CD14-positive monocyte (primary cell): Measurements from ENCODE around the gene LRP1B. TPM values are rescaled to one million over a fixed set of nuclear protein-coding genes. Genes with fewer than 3 reads are reported as not detected.

Experiments used
- DNase-seq, 3 donors: peaks; one replicate each; pipeline ENCODE4 v3.0.0-alpha.2; 2011 to 2022
- H2AFZ ChIP-seq: 2 replicates; pipeline ENCODE4 v1.6.0; 2012; ENCODE audit warnings: mild to moderate bottlenecking, low read depth, low read length, inconsistent platforms; ENCODE audit not compliant: insufficient read depth, poor library complexity, severe bottlenecking
- H3K27ac ChIP-seq, 2 donors: 1 replicate in 1 of 2; 2 replicates in 1 of 2; pipeline ENCODE4 v1.5.1; 2012 to 2013; ENCODE audit warnings: low read length in 2 of 2, control low read depth in 1 of 2, inconsistent platforms in 1 of 2, low read depth in 1 of 2, mild to moderate bottlenecking in 1 of 2
- H3K27me3 ChIP-seq, 2 donors: one replicate each; pipeline versions ENCODE4 v1.6.0 to v1.6.1; 2011 to 2013; ENCODE audit warnings: low read length in 2 of 2; ENCODE audit not compliant: control insufficient read depth in 2 of 2, insufficient read depth in 2 of 2
- H3K36me3 ChIP-seq, 2 donors: replicated peaks in 1 of 2; 1 replicate in 1 of 2; 2 replicates in 1 of 2; pipeline versions ENCODE4 v1.5.1 to v1.6.1; 2012 to 2013; ENCODE audit warnings: low read length in 2 of 2, control low read depth in 1 of 2, inconsistent platforms in 1 of 2, mild to moderate bottlenecking in 1 of 2; ENCODE audit not compliant: insufficient read depth in 2 of 2, control insufficient read depth in 1 of 2
- H3K4me1 ChIP-seq, 2 donors: 1 replicate in 1 of 2; 2 replicates in 1 of 2; pipeline versions ENCODE4 v1.5.1 to v1.6.1; 2012 to 2013; ENCODE audit warnings: low read length in 2 of 2, control low read depth in 1 of 2, inconsistent platforms in 1 of 2, mild to moderate bottlenecking in 1 of 2, moderate library complexity in 1 of 2; ENCODE audit not compliant: insufficient read depth in 2 of 2, control insufficient read depth in 1 of 2
- H3K4me2 ChIP-seq: replicated peaks from 2 replicates; pipeline ENCODE3; 2012; ENCODE audit warnings: low read length, moderate library complexity, mild to moderate bottlenecking; ENCODE audit not compliant: poor library complexity, severe bottlenecking; ENCODE audit errors: extremely low read depth
- H3K4me3 ChIP-seq, 3 experiments: fragments of 200-600 bp in 1 of 3; sonication (generic) in 1 of 3; replicated peaks in 1 of 3; 1 replicate in 2 of 3; 2 replicates in 1 of 3; pipeline ENCODE4 v1.5.1; 2011 to 2013; ENCODE audit warnings: low read length in 3 of 3, mild to moderate bottlenecking in 3 of 3, control low read depth in 2 of 3, low read depth in 2 of 3, inconsistent platforms in 1 of 3, moderate library complexity in 1 of 3
- H3K79me2 ChIP-seq: 2 replicates; pipeline ENCODE4 v1.6.0; 2012; ENCODE audit warnings: mild to moderate bottlenecking, control low read depth, inconsistent platforms, low read length, moderate library complexity; ENCODE audit not compliant: insufficient read depth
- H3K9ac ChIP-seq: 2 replicates; pipeline ENCODE4 v1.6.0; 2017; ENCODE audit warnings: low read length, mild to moderate bottlenecking; ENCODE audit not compliant: insufficient read depth, poor library complexity, severe bottlenecking
- H3K9me3 ChIP-seq, 2 donors: replicated peaks in 1 of 2; 1 replicate in 1 of 2; 2 replicates in 1 of 2; pipeline versions ENCODE4 v1.5.1 to v1.6.1; 2012 to 2013; ENCODE audit warnings: low read length in 2 of 2, control low read depth in 1 of 2; ENCODE audit not compliant: control insufficient read depth in 1 of 2, insufficient read depth in 1 of 2
- H4K20me1 ChIP-seq: 2 replicates; pipeline ENCODE4 v1.6.0; 2012; ENCODE audit warnings: mild to moderate bottlenecking, low read length, control low read depth, moderate library complexity; ENCODE audit not compliant: insufficient read depth
- H3K27ac Mint-ChIP-seq, 7 donors: one replicate each; pipeline ENCODE4 v1.8.0; 2020; ENCODE audit warnings: mild to moderate bottlenecking in 7 of 7, mixed read lengths in 7 of 7, moderate library complexity in 6 of 7, inconsistent platforms in 2 of 7
- H3K27me3 Mint-ChIP-seq, 3 donors: one replicate each; pipeline ENCODE4 v1.8.0; 2021 to 2022; ENCODE audit warnings: low read depth in 3 of 3, mild to moderate bottlenecking in 3 of 3, mixed read lengths in 3 of 3, moderate library complexity in 3 of 3, inconsistent platforms in 1 of 3
- H3K36me3 Mint-ChIP-seq, 2 donors: one replicate each; pipeline ENCODE4 v1.8.0; 2020; ENCODE audit warnings: mixed read lengths in 2 of 2, inconsistent platforms in 1 of 2, mild to moderate bottlenecking in 1 of 2
- H3K4me1 Mint-ChIP-seq: one replicate; pipeline ENCODE4 v1.8.0; 2020; ENCODE audit warnings: mild to moderate bottlenecking, mixed read lengths
- H3K4me3 Mint-ChIP-seq, 2 donors: one replicate each; pipeline ENCODE4 v1.8.0; 2020; ENCODE audit warnings: mild to moderate bottlenecking in 2 of 2, mixed read lengths in 2 of 2, moderate library complexity in 1 of 2
- H3K9me3 Mint-ChIP-seq, 7 donors: one replicate each; pipeline ENCODE4 v1.8.0; 2020 to 2022; ENCODE audit warnings: mixed read lengths in 7 of 7, mild to moderate bottlenecking in 6 of 7, moderate library complexity in 6 of 7, inconsistent platforms in 2 of 7
- WGBS: methylation state at CpG from one replicate; pipeline ENCODE4 v1.1.5; 2013; ENCODE audit warnings: missing lambda C conversion rate; ENCODE audit not compliant: insufficient coverage; 5-methylcytosine and 5-hydroxymethylcytosine counted together
- intact Hi-C, 2 donors: fragments of 100-400 bp; cut with micrococcal nuclease; formaldehyde crosslinking; loops; one replicate each; pipeline versions ENCODE4 v1.15.0 to v1.15.1; 2023
- polyA plus RNA-seq, 3 donors: library from polyadenylated mRNA; depleted of rRNA in 1 of 3; unstranded in 2 of 3; stranded (reverse) in 1 of 3; fragments of 300-500 nt in 2 of 3; fragments of >200 nt in 1 of 3; fragmentation: Illumina TruSeq in 2 of 3; gene quantifications; 1 replicate in 2 of 3; 2 replicates in 1 of 3; pipeline ENCODE4 v1.2.3, GENCODE V29; 2012 to 2021
- TF ChIP-seq, protein P1 (sequence below): fragments of 200-600 bp; IDR thresholded peaks from one replicate; pipeline ENCODE4 v1.8.0; 2022; ENCODE audit warnings: antibody characterized with exemption, mild to moderate bottlenecking

LRP1B gene
- polyA plus RNA-seq, 3 donors, result not detected

DNA sequence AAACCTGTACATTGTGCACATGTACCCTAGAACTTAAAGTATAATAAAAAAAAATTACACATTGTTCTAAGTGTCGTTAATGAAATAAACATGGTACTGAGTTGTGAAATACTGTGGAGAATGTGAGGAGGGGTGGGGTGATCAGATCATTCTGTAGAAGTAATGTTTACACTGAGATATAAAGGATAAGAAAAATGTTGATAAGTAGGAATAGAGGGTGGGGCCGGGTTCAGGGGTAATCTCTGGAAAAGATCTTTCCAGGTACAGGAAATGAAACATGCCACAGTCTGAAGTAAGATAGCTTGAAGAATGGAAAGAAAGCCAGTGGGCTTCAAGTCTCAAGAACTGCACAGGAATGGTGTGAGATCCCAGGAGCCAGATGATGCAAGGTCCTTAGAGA, 1482.4 kb downstream of the LRP1B start:
- no peaks in the 10 kb centered on the region for H3K9me3 ChIP-seq
- intact Hi-C loops, result no loop called here
- H2AFZ ChIP-seq, result no peak overlapping the region
- H3K4me2 ChIP-seq, result no peak overlapping the region
- H3K27me3 ChIP-seq, result no peaks in the 10 kb centered on the region
- 73% methylated on average over 2 of the region's 2 CpGs for WGBS
- Mint-ChIP-seq H3K4me1 (no peaks in the 10 kb centered on the region), H3K36me3 (no peaks in the 10 kb centered on the region), H3K27me3 (no peaks in the 10 kb centered on the region), H3K27ac (no peak overlapping the region), H3K9me3 (peaks cover 0 to 4% (median 0%) of the 10 kb centered on the region in 7 donors), H3K4me3 (no peak overlapping the region)
- H3K36me3 ChIP-seq, result no peaks in the 10 kb centered on the region
- no peaks in the 10 kb centered on the region for H3K79me2 ChIP-seq
- no peak overlapping the region for H3K4me3 ChIP-seq
- H3K4me1 ChIP-seq, result no peaks in the 10 kb centered on the region
- H3K9ac ChIP-seq, result no peak overlapping the region
- TF ChIP-seq, protein P1, sequence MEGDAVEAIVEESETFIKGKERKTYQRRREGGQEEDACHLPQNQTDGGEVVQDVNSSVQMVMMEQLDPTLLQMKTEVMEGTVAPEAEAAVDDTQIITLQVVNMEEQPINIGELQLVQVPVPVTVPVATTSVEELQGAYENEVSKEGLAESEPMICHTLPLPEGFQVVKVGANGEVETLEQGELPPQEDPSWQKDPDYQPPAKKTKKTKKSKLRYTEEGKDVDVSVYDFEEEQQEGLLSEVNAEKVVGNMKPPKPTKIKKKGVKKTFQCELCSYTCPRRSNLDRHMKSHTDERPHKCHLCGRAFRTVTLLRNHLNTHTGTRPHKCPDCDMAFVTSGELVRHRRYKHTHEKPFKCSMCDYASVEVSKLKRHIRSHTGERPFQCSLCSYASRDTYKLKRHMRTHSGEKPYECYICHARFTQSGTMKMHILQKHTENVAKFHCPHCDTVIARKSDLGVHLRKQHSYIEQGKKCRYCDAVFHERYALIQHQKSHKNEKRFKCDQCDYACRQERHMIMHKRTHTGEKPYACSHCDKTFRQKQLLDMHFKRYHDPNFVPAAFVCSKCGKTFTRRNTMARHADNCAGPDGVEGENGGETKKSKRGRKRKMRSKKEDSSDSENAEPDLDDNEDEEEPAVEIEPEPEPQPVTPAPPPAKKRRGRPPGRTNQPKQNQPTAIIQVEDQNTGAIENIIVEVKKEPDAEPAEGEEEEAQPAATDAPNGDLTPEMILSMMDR, result no peak
- DNase-seq, result no peak
- no peaks in the 10 kb centered on the region for H4K20me1 ChIP-seq
- no peak overlapping the region for H3K27ac ChIP-seq

DNA sequence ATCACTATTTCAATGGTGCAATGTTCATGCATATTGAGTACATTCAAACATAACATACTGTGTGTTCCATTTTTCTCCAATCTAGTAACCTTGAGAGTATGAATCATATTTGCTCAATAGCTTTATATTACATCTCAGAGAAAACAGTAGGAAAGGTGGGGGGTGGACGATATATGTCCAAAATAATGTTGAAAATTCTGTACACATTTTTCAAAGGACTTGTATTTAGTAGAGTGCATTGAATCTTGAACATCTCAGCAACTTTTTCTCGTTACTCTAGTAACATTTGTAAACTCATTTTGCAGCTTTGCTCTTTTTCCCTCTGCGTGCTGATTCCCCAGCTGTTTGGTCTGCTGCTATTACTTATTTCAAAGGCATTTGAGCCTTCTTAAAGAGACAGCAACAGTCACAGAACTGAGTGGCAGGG, 1487.0 kb downstream of the LRP1B start:
- H3K36me3 ChIP-seq, result no peaks in the 10 kb centered on the region
- peaks cover 2 to 13% (median 4%) of the 10 kb centered on the region in 7 donors for H3K9me3 Mint-ChIP-seq
- H3K4me1 ChIP-seq, result no peaks in the 10 kb centered on the region
- H3K4me1 Mint-ChIP-seq, result no peaks in the 10 kb centered on the region
- H3K27ac Mint-ChIP-seq, result no peak overlapping the region
- H3K27me3 ChIP-seq, result no peaks in the 10 kb centered on the region
- H3K9ac ChIP-seq, result no peak overlapping the region
- H3K79me2 ChIP-seq, result no peaks in the 10 kb centered on the region
- WGBS, result no CpG with 5 or more reads among the region's 3 CpGs
- no peaks in the 10 kb centered on the region for H3K36me3 Mint-ChIP-seq
- no peak overlapping the region for H3K27ac ChIP-seq
- TF ChIP-seq, protein P1, result no peak
- H3K4me2 ChIP-seq, result no peak overlapping the region
- H3K9me3 ChIP-seq, result peaks cover 0 to 4% of the 10 kb centered on the region in 2 donors
- H3K27me3 Mint-ChIP-seq, result peaks cover 0 to 1% (median 0%) of the 10 kb centered on the region in 3 donors
- no peak overlapping the region for H3K4me3 Mint-ChIP-seq
- no peaks in the 10 kb centered on the region for H4K20me1 ChIP-seq
- no peak overlapping the region for H3K4me3 ChIP-seq
- intact Hi-C loops, result no loop called here
- H2AFZ ChIP-seq, result no peak overlapping the region
- no peak for DNase-seq
